Airway epithelial cell (primary cell): ENCODE measurements around the gene PPP1R3D. TPM values are rescaled to one million over a fixed set of nuclear protein-coding genes. Genes with fewer than 3 reads are reported as not detected.

Experiments used
- total RNA-seq: library from RNA; depleted of rRNA; stranded (reverse); fragments of >200 nt; gene quantifications from 2 replicates; pipeline ENCODE4 v1.2.3, GENCODE V29; 2015

PPP1R3D gene, protein sequence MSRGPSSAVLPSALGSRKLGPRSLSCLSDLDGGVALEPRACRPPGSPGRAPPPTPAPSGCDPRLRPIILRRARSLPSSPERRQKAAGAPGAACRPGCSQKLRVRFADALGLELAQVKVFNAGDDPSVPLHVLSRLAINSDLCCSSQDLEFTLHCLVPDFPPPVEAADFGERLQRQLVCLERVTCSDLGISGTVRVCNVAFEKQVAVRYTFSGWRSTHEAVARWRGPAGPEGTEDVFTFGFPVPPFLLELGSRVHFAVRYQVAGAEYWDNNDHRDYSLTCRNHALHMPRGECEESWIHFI
- total RNA-seq, result 8.8 and 10.9 TPM in 2 replicates

GRCh38 chr20:59940129-59940955 is at the start of gene PPP1R3D, which contains the start of gene FAM217B:
Gene PPP1R3D (minus strand): TSS chr20:59940305. CDS start chr20:59939931, 374 bp downstream.
Gene FAM217B (plus strand): TSS chr20:59940389. CDS start chr20:59943944, 3,555 bp downstream.

DNA sequence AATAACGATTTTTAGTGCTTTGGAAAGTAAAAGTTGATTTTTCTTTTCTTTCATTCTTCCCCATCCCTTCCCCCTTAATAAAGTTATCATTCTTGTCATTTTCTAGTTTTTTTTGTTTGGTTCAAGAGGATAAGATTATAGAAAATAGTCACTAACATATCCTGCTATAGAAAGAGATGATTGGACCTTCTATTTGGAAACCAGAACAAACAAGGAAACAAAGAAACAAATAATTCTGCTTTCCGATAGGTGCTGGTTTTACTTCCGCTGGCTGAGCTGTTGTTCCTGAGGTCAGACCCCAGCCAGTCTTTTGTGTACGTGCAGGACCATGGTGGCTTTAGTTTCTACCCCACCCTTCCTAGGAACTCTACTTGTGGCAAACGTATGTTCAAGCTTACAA is 18.0 kb upstream of the PPP1R3D start, which contains the start of gene CDH26:
Gene CDH26 (plus strand): TSS at position 301 of the 400 bp plus-strand sequence. CDS start 304 bp downstream, outside the sequence.

DNA sequence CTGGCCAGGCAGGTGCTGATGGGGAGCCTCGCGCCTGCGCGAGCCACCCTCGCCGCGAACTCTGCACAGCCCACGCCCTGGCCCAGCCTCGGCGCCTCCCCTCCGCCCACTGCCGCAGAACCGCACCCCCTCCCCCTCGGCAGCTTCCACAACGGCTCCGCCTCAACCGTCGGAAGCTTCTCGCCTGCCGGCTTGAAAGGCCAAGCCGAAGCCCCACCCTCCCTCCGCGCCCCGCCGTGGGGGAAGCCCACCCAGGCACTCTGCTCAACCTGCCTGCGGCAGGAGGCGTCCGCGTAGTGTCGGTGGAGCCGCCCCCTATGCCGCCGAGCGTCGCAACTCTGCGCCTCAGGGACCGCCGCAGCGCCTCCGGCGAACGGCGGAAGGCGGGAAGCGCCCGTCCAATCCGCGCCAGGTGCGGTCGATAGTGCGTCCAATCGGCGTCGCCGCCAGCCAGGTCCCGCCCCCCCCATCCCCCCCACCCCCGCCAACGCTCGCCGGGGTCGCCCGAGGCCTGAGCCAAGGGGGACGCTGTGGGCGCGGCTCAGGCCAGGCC is 6.7 kb downstream of the PPP1R3D start, which contains the start of gene SYCP2:
Gene SYCP2 (minus strand): TSS at position 342 of the 553 bp plus-strand sequence. CDS start 11,224 bp downstream, outside the sequence.

Other genes starting within 250 kb of the PPP1R3D start
- gene SYCP2, start 6.7 kb downstream of the PPP1R3D start, total RNA-seq, result 0.14 and 0.21 TPM in 2 replicates
- gene FAM217B, start 84 bp upstream of the PPP1R3D start, total RNA-seq, result 6.9 and 11.4 TPM in 2 replicates
- 1.2 and 2.0 TPM in 2 replicates for gene CDH26, start 18.1 kb upstream of the PPP1R3D start, total RNA-seq